Muscle layer of duodenum (tissue), 2 donors: ENCODE results near the gene KCNQ5.

Source experiments
- H3K27ac ChIP-seq: one replicate; pipeline ENCODE4 v1.7.0; 2013; ENCODE audit warnings: mild to moderate bottlenecking, low read length
- H3K27me3 ChIP-seq: one replicate; pipeline ENCODE4 v1.7.0; 2013; ENCODE audit warnings: low read depth, mild to moderate bottlenecking, control low read depth, low read length
- H3K36me3 ChIP-seq, 2 donors: one replicate each; pipeline ENCODE4 v1.7.0; 2013; ENCODE audit warnings: low read length in 2 of 2, control low read depth in 1 of 2, mild to moderate bottlenecking in 1 of 2; ENCODE audit not compliant: insufficient read depth in 2 of 2, control insufficient read depth in 1 of 2
- H3K4me1 ChIP-seq, 2 donors: one replicate each; pipeline ENCODE4 v1.7.0; 2013; ENCODE audit warnings: low read length in 2 of 2, mild to moderate bottlenecking in 2 of 2, control low read depth in 1 of 2, moderate library complexity in 1 of 2; ENCODE audit not compliant: insufficient read depth in 2 of 2, control insufficient read depth in 1 of 2
- H3K4me3 ChIP-seq, 2 donors: one replicate each; pipeline ENCODE4 v1.7.0; 2013; ENCODE audit warnings: low read length in 2 of 2, low read depth in 1 of 2, mild to moderate bottlenecking in 1 of 2
- H3K9me3 ChIP-seq, 2 donors: one replicate each; pipeline ENCODE4 v1.7.0; 2013; ENCODE audit warnings: low read length in 2 of 2, control low read depth in 1 of 2, mild to moderate bottlenecking in 1 of 2; ENCODE audit not compliant: control insufficient read depth in 1 of 2
- donor health status: healthy.

The KCNQ5 gene

DNA sequence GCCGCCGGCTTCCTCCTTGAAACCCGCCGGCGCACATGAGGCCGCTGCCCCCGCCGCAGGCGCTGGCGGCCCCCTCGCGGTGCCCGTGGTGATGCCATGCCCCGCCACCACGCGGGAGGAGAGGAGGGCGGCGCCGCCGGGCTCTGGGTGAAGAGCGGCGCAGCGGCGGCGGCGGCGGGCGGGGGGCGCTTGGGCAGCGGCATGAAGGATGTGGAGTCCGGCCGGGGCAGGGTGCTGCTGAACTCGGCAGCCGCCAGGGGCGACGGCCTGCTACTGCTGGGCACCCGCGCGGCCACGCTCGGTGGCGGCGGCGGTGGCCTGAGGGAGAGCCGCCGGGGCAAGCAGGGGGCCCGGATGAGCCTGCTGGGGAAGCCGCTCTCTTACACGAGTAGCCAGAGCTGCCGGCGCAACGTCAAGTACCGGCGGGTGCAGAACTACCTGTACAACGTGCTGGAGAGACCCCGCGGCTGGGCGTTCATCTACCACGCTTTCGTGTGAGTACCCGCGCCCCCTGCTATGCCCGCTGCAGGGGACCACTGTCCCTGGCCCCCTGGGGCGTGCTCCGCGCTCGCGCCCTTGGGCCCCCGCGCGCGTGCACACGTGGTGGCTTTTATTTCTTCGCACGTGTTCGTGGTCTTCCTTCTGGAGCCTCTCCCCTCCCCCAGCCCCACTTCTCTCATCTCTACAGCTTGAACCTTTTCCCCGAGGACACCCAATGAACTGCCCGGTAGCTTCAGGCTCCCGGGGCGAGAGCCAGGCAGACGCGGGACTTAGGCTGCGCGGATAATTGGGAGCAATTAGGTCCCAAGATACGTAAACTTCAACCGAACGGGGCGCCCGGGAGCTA is 453 bp downstream of the KCNQ5 start:
- Histone ChIP-seq H3K27me3 (peaks cover 6% of the 10 kb centered on the region), H3K27ac (no peak overlapping the region), H3K4me3 (peak overlapping the region; percentile 37 to 82), H3K36me3 (no peaks in the 10 kb centered on the region), H3K9me3 (no peaks in the 10 kb centered on the region), H3K4me1 (peaks cover 4 to 38% of the 10 kb centered on the region in 2 donors)

DNA sequence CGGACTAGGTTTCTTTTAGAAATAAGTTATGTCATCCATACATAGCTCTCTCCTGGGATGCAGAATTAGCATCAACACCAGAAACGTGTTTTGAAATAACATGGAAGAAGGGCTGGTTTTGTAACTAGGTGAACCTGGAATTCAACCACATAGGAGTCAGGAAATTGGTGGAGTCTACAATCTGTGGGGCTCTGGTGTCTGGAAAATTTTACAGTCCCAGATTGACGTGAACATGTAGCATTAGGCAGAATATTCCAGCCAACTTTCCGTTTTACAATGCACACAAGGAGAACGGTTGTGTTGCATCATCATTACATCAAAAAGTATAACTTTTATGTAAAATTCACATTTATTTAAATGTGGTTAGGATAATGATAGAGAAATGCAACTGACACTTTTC is 1.9 kb downstream of the KCNQ5 start:
- peaks cover 4 to 38% of the 10 kb centered on the region in 2 donors for H3K4me1 ChIP-seq
- no peaks in the 10 kb centered on the region for H3K9me3 ChIP-seq
- no peak overlapping the region for H3K27ac ChIP-seq
- H3K27me3 ChIP-seq: peaks cover 6% of the 10 kb centered on the region
- no peaks in the 10 kb centered on the region for H3K36me3 ChIP-seq
- H3K4me3 ChIP-seq: no peak overlapping the region

- H3K27me3 ChIP-seq: peaks cover 6% of the 10 kb centered on the region
- H3K4me1 ChIP-seq: peaks cover 4 to 36% of the 10 kb centered on the region in 2 donors
- H3K27ac ChIP-seq: no peak overlapping the region
- H3K9me3 ChIP-seq: no peaks in the 10 kb centered on the region
- H3K4me3 ChIP-seq: no peak overlapping the region
- no peaks in the 10 kb centered on the region for H3K36me3 ChIP-seq
These were observed 2.8 kb downstream of the KCNQ5 start for GRCh38 chr6:72624557-72625160.

- Histone ChIP-seq H3K4me1 (peaks cover 0 to 22% of the 10 kb centered on the region in 2 donors), H3K27me3 (peaks cover 6% of the 10 kb centered on the region), H3K9me3 (no peaks in the 10 kb centered on the region)
These were observed 4.3 kb downstream of the KCNQ5 start for GRCh38 chr6:72626126-72626525.

GRCh38 chr6:72627539-72627938 is 5.7 kb downstream of the KCNQ5 start:
- H3K36me3 ChIP-seq: no peaks in the 10 kb centered on the region
- H3K4me1 ChIP-seq: peaks cover 0 to 8% of the 10 kb centered on the region in 2 donors
- H3K27me3 ChIP-seq: peaks cover 6% of the 10 kb centered on the region
- no peak overlapping the region for H3K4me3 ChIP-seq
- H3K27ac ChIP-seq: no peak overlapping the region
- no peaks in the 10 kb centered on the region for H3K9me3 ChIP-seq

More at GRCh38 chr6:72626126-72626525, 4.3 kb downstream of the KCNQ5 start:
- no peaks in the 10 kb centered on the region for H3K36me3 ChIP-seq
- no peak overlapping the region for H3K27ac ChIP-seq
- H3K4me3 ChIP-seq: no peak overlapping the region

- no peaks in the 10 kb centered on the region for H3K36me3 ChIP-seq
- H3K4me3 ChIP-seq: no peak overlapping the region
- H3K27ac ChIP-seq: no peak overlapping the region
- no peaks in the 10 kb centered on the region for H3K4me1 ChIP-seq
- H3K27me3 ChIP-seq: no peaks in the 10 kb centered on the region
- no peaks in the 10 kb centered on the region for H3K9me3 ChIP-seq
These were observed 9.6 kb downstream of the KCNQ5 start for GRCh38 chr6:72631480-72631879.

GRCh38 chr6:72635636-72636035 is 13.8 kb downstream of the KCNQ5 start:
- Histone ChIP-seq H3K27me3 (no peaks in the 10 kb centered on the region), H3K27ac (no peak overlapping the region), H3K36me3 (no peaks in the 10 kb centered on the region), H3K9me3 (no peaks in the 10 kb centered on the region), H3K4me3 (no peak overlapping the region), H3K4me1 (no peaks in the 10 kb centered on the region)

DNA sequence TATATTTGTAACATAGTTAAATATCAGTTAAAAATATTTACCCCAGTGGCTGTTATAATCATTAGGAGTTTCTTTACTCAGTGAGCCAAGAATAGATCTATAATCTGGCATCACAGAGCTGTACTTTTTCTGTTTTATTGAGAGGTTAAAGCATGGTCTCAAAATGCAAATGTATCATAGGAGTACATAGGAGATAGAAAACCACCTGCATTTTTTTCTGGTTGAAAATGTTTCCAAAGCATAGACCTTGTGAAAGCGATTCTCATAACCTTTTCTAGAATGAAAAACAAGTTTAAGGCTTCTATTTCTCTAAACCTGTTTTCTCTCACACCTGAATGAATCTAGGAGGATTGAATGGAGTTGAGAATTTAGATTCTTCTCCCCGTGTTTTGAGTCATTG is 14.4 kb downstream of the KCNQ5 start:
- Histone ChIP-seq H3K4me3 (no peak overlapping the region), H3K36me3 (no peaks in the 10 kb centered on the region), H3K27me3 (no peaks in the 10 kb centered on the region), H3K4me1 (no peaks in the 10 kb centered on the region), H3K9me3 (no peaks in the 10 kb centered on the region), H3K27ac (no peak overlapping the region)

GRCh38 chr6:72636786-72637185 is 14.9 kb downstream of the KCNQ5 start:
- H3K36me3 ChIP-seq: no peaks in the 10 kb centered on the region
- no peaks in the 10 kb centered on the region for H3K27me3 ChIP-seq
- no peaks in the 10 kb centered on the region for H3K4me1 ChIP-seq
- no peaks in the 10 kb centered on the region for H3K9me3 ChIP-seq
- no peak overlapping the region for H3K4me3 ChIP-seq
- no peak overlapping the region for H3K27ac ChIP-seq

GRCh38 chr6:72639920-72640614 is 18.2 kb downstream of the KCNQ5 start:
- Histone ChIP-seq H3K27ac (no peak overlapping the region), H3K4me1 (no peaks in the 10 kb centered on the region), H3K36me3 (no peaks in the 10 kb centered on the region), H3K9me3 (no peaks in the 10 kb centered on the region), H3K27me3 (no peaks in the 10 kb centered on the region), H3K4me3 (no peak overlapping the region)

DNA sequence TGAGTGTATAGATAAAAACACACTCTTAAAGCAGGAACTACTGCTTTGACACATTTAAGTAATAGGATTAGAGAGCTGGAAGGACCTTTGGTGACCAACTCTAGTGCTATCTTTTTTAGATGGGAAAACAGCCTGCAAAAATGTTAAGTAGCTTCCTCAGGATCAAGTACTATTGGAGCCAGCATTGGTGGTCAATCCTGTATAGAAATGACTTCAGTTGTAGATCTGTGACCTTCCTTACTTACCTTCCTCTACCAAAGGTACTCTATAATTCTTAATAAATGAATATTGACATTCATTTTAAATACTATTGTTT is 18.7 kb downstream of the KCNQ5 start:
- Histone ChIP-seq H3K4me3 (no peak overlapping the region), H3K9me3 (no peaks in the 10 kb centered on the region), H3K4me1 (no peaks in the 10 kb centered on the region), H3K27ac (no peak overlapping the region), H3K36me3 (no peaks in the 10 kb centered on the region), H3K27me3 (no peaks in the 10 kb centered on the region)
